Jurkat, Clone E6-1 (cell line): Measurements from ENCODE around the gene FLT3. TPM values are rescaled to one million over a fixed set of nuclear protein-coding genes. Genes with fewer than 3 reads are reported as not detected.
"Not testable (repeated sequence)": the region's sequence is repeated elsewhere in the genome, so short reads cannot be mapped to it uniquely, and the experiment has no call there.

ENCODE experiments used
- DNase-seq: peaks from one replicate; pipeline ENCODE4 v3.0.0-alpha.2; 2011; ENCODE audit warnings: low read depth, low spot score
- H3K4me3 ChIP-seq: 2 replicates; pipeline ENCODE4 v1.5.1; 2011; ENCODE audit warnings: mild to moderate bottlenecking, low read length, control low read depth, moderate library complexity
- polyA plus RNA-seq: library from polyadenylated mRNA; unstranded; fragments of >200 nt; gene quantifications from one replicate; pipeline ENCODE4 v1.2.1, GENCODE V29; 2012; ENCODE audit warnings: missing spikeins; ENCODE audit not compliant: insufficient read length, insufficient read depth

The FLT3 gene
- not detected for polyA plus RNA-seq

GRCh38 chr13:28100150-28101121, at the start of gene FLT3:
Gene FLT3, minus strand, starts transcription at chr13:28100576. Its CDS starts 66 bp downstream, at chr13:28100510.
- H3K4me3 ChIP-seq = peak within 1 kb of the TSS; percentile 25
- peak; percentile 62 for DNase-seq

- DNase-seq = no peak
- H3K4me3 ChIP-seq = no peak overlapping the region
Observed at GRCh38 chr13:28147495-28147894, 47.1 kb upstream of the FLT3 start.

DNA sequence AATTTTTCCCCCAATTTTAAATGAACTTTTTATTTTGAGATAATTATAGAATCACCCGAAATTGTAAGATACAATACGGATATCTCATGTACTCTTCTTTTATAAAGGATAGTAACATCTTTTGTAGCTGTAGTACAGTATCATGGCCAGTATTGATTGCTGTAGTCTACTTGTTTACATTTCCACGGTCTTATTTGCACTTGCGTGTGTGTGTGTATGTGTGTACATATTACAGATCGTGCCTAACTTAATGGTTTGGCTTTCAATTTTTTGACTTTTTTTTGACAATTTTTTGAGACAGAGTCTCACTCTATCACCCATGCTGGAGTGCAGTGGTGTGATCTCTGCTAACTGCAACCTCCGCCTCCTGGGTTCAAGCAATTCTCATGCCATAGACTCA, 44.7 kb upstream of the FLT3 start:
- DNase-seq = no peak
- H3K4me3 ChIP-seq = no peak overlapping the region

- DNase-seq = not testable (repeated sequence)
Observed at GRCh38 chr13:28141542-28141941, 41.2 kb upstream of the FLT3 start.

GRCh38 chr13:28140433-28141125, 40.2 kb upstream of the FLT3 start:
- peak overlapping the region; percentile 97 for H3K4me3 ChIP-seq
- DNase-seq = no peak

More at GRCh38 chr13:28141542-28141941, 41.2 kb upstream of the FLT3 start:
- H3K4me3 ChIP-seq = not testable (repeated sequence)

DNA sequence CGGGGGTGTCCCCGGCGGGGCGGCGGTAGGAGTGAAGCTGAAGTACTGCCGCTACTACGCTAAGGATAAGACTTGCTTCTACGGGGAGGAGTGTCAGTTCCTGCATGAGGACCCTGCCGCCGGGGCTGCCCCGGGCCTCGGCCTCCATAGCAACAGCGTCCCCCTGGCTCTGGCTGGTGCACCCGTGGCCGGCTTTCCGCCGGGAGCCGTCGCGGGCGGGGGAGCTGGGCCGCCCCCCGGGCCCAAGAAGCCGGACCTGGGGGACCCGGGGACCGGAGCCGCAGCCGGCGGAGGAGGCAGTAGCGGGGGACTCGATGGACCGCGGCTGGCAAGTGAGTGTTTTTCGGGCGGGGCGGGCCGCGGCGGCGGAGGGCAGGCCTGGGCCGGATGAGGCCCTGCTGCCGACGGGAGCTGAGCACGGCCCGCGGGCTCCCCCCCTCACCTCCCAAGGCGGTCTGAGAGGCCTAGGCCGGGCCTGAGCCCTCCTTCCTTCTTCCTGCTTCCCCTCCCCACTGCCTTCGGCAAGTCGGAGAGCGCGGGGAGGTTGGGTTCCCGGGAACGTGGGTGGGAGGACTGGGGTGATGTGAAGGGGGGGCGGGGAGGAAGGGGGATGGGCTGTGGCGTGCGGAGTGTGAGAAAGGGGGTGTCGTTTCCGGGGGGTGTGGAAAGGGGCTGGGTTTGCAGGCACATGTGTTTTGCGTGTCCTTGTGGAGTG, 38.5 kb upstream of the FLT3 start:
- peak; percentile 95 for DNase-seq
- peak overlapping the region; percentile 97 for H3K4me3 ChIP-seq

- DNase-seq = peak; percentile 85
- H3K4me3 ChIP-seq = peak within 1 kb of the TSS; percentile 97
Observed at GRCh38 chr13:28138012-28138755, 37.8 kb upstream of the FLT3 start, which contains the start of gene PAN3. Gene PAN3, plus strand, starts transcription at chr13:28138545. Its CDS starts 113 bp downstream, at chr13:28138658.

DNA sequence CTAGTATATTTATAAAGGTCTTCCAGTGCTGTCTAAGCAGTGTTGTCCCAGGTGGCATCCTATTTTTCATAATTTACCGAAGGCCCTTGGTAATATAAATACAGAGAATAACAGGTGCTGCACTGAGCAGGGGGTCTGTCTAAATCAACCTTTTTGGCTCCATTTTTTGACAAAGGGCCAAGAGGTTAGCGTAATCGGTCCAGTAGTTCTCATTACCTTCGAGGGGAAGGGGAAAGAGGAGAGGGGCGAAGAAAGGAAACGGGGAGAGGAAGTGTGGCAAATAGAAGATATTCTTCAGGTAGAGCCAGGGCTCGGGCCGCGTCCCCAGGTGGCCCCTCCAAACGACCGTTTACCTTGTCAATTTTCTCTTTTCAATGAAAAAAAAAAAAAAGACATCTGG, 37.2 kb upstream of the FLT3 start:
- no peak for DNase-seq
- H3K4me3 ChIP-seq = peak overlapping the region; percentile 97

GRCh38 chr13:28136916-28137315, 36.5 kb upstream of the FLT3 start:
- DNase-seq = peak; percentile 44
- peak overlapping the region; percentile 97 for H3K4me3 ChIP-seq

DNA sequence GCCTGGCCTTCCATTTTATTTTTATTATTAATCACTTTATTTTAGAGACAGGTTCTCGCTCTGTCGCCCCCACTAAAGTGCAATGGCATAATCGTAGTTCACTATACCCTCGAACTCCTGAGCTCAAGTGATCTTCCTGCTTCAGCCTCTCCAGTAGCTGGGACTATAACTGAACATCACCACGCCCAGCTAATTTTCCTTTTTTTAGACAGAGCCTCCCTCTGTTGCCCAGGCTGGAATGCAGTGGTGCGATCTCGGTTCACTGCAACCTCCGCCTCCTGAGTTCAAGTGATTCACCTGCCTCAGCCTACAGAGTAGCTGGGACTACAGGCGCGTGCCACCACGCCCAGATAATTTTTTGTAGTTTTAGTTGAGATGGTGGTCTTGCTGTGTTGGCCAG, 31.3 kb upstream of the FLT3 start:
- H3K4me3 ChIP-seq = no peak overlapping the region
- DNase-seq = no peak

- DNase-seq = no peak
- H3K4me3 ChIP-seq = no peak overlapping the region
Observed at GRCh38 chr13:28129911-28130693, 29.7 kb upstream of the FLT3 start.

DNA sequence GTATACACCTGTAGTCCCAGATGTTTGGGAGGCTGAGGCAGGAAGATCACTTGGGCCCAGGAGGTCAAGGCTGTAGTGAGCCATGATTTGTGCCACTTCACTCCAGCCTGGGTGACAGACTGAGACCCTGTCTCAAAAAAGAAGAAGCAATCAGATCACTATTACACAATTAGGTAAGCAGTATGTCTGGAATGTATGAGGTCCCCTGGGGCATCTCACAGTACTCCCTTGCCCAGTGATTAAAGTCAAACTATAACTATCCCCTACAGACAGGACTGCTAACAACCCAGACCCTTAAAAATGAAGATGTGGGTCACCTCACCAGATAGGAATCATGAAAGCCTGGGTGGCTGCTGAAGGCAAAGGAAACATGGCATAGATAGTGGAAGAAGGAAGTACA, 28.6 kb upstream of the FLT3 start:
- no peak overlapping the region for H3K4me3 ChIP-seq
- no peak for DNase-seq

DNA sequence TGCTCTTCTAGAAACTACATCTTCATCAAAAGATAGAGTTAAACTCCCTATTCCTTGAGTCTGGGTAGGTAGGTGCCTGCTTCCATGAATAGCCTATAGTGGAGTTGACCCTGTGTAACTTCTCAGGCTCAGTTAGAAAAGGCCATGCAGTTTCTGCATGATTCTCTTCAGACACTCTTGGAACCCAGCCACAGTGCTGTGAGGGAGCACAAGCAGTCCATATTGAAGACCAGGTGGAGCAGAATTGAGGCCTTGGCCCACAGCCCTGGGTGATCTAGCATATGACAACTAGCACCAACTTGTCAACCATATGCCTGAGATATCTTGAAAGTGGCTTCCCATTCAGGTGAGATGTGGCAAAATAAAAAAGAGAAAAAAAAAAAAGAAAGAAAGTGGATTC, 27.7 kb upstream of the FLT3 start:
- no peak for DNase-seq
- no peak overlapping the region for H3K4me3 ChIP-seq

GRCh38 chr13:28121224-28121623, 20.8 kb upstream of the FLT3 start:
- no peak for DNase-seq
- H3K4me3 ChIP-seq = no peak overlapping the region

DNA sequence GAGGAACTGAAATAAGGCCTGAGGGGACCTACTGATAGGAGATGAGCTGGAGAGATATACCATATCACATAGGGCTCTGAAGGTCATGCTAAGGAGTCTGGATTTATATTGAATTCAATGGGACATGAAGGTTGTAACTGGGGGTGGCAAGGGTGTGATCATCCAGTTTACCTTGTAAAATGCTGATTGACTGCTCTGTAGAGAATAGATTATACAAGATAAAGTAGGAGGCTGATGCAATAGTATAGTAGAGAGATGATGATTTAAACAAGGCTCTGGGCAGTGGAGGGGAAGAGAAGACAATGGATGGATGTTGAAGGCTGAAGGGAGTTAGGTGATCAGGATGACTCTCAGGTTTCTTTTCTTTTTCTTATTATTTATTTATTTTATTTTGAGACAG, 19.9 kb upstream of the FLT3 start:
- DNase-seq = no peak

GRCh38 chr13:28117689-28118377, 17.5 kb upstream of the FLT3 start:
- DNase-seq = no peak
- H3K4me3 ChIP-seq = no peak overlapping the region

More for the DNA sequence above, 19.9 kb upstream of the FLT3 start:
- no peak overlapping the region for H3K4me3 ChIP-seq

DNA sequence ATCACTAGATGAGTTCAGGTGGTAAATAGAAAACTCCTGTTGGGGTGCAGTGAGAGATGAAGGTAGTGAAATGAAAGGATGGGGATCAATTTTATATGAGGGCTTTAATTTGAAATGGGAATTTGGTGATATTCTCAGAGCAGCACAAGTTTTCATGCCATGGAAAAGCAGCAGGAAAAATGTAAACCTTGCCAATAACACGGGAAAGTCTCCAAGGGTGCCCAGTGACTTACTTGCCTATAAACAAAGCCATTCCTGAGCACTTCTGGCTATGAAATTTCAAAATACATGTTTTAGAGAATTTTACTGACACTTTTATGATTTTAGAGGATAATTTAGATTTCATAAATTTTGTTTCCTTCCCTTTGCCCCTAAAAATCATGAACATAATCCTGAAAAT, 16.4 kb upstream of the FLT3 start:
- no peak for DNase-seq
- H3K4me3 ChIP-seq = no peak overlapping the region
